Erythroblast (primary cell): ENCODE data around the gene FDCSP.

Experiments
- GATA1 ChIP-seq: IDR thresholded peaks from 2 replicates; pipeline ENCODE4 v1.6.1; 2011; ENCODE audit warnings: low read depth, mild to moderate bottlenecking, control low read depth, low read length, moderate library complexity
- POLR2A ChIP-seq: IDR thresholded peaks from 2 replicates; pipeline ENCODE4 v1.6.1; 2011; ENCODE audit warnings: mild to moderate bottlenecking, low read length

GRCh38 chr4:70243091-70243490 is 17.2 kb downstream of the FDCSP start:
- TF ChIP-seq POLR2A = no peak
- no peak for TF ChIP-seq GATA1
